Panc1 (cell line): ENCODE results near the gene OR2T34.

Source experiments
- POLR2AphosphoS5 ChIP-seq: IDR thresholded peaks from 2 replicates; pipeline ENCODE4 v1.6.1; 2012; ENCODE audit warnings: mild to moderate bottlenecking, low read depth, low read length, moderate library complexity
- SIN3A ChIP-seq: IDR thresholded peaks from 2 replicates; pipeline ENCODE4 v1.6.1; 2012; ENCODE audit warnings: low read depth, mild to moderate bottlenecking, low read length, moderate library complexity, borderline replicate concordance; ENCODE audit not compliant: insufficient read depth
- TCF7L2 ChIP-seq: IDR thresholded peaks from 2 replicates; pipeline ENCODE4 v1.6.1; 2011; ENCODE audit warnings: mild to moderate bottlenecking, low read depth, low read length, inconsistent platforms
- TF ChIP-seq, protein P1 (sequence below): fragments of 450-650 bp; IDR thresholded peaks from 2 replicates; pipeline ENCODE4 v1.5.1; 2017; ENCODE audit warnings: mild to moderate bottlenecking
- TF ChIP-seq, protein P2 (sequence below), 2 experiments: IDR thresholded peaks; 2 replicates each; pipeline ENCODE4 v1.6.1; 2011 to 2012; ENCODE audit warnings: low read depth in 2 of 2, control low read depth in 1 of 2, low read length in 1 of 2, mild to moderate bottlenecking in 1 of 2, moderate library complexity in 1 of 2; ENCODE audit not compliant: insufficient read depth in 1 of 2

DNA sequence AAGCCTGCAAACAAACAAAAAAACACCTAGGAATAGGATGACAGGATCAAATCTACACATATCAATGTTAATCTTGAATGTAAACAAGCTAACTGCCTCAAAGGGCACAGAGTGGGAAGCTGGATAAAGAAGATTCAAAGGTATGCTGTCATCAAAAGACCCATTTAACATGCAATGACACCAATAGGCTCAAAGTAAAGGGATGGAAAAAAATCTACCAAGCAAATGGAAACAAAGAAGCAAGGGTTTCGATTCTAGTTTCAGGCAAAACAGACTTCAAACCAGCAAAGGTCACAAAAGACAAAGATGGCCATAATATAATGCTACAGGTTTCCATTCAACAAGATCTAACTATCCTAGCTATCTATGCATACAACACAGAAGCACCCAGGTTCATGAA, 39.2 kb upstream of the OR2T34 start:
- no peak for TF ChIP-seq SIN3A
- no peak for TF ChIP-seq POLR2AphosphoS5
- TF ChIP-seq, protein P1, sequence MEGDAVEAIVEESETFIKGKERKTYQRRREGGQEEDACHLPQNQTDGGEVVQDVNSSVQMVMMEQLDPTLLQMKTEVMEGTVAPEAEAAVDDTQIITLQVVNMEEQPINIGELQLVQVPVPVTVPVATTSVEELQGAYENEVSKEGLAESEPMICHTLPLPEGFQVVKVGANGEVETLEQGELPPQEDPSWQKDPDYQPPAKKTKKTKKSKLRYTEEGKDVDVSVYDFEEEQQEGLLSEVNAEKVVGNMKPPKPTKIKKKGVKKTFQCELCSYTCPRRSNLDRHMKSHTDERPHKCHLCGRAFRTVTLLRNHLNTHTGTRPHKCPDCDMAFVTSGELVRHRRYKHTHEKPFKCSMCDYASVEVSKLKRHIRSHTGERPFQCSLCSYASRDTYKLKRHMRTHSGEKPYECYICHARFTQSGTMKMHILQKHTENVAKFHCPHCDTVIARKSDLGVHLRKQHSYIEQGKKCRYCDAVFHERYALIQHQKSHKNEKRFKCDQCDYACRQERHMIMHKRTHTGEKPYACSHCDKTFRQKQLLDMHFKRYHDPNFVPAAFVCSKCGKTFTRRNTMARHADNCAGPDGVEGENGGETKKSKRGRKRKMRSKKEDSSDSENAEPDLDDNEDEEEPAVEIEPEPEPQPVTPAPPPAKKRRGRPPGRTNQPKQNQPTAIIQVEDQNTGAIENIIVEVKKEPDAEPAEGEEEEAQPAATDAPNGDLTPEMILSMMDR, result no peak
- no peak for TF ChIP-seq TCF7L2
- TF ChIP-seq, protein P2, sequence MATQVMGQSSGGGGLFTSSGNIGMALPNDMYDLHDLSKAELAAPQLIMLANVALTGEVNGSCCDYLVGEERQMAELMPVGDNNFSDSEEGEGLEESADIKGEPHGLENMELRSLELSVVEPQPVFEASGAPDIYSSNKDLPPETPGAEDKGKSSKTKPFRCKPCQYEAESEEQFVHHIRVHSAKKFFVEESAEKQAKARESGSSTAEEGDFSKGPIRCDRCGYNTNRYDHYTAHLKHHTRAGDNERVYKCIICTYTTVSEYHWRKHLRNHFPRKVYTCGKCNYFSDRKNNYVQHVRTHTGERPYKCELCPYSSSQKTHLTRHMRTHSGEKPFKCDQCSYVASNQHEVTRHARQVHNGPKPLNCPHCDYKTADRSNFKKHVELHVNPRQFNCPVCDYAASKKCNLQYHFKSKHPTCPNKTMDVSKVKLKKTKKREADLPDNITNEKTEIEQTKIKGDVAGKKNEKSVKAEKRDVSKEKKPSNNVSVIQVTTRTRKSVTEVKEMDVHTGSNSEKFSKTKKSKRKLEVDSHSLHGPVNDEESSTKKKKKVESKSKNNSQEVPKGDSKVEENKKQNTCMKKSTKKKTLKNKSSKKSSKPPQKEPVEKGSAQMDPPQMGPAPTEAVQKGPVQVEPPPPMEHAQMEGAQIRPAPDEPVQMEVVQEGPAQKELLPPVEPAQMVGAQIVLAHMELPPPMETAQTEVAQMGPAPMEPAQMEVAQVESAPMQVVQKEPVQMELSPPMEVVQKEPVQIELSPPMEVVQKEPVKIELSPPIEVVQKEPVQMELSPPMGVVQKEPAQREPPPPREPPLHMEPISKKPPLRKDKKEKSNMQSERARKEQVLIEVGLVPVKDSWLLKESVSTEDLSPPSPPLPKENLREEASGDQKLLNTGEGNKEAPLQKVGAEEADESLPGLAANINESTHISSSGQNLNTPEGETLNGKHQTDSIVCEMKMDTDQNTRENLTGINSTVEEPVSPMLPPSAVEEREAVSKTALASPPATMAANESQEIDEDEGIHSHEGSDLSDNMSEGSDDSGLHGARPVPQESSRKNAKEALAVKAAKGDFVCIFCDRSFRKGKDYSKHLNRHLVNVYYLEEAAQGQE (IDR thresholded peaks at IDR 0.05; ENCODE audit: insufficient read depth in 1 of 2, low read depth in 2 of 2, low read length in 1 of 2), result no peak
